Activated CD4-positive, alpha-beta T cell treated with anti-CD3 and anti-CD28 coated beads for 1 hour (primary cell): ENCODE data around the gene AK5.
"Not testable (repeated sequence)": the region's sequence is repeated elsewhere in the genome, so short reads cannot be mapped to it uniquely, and the experiment has no call there.

Experiments used
- DNase-seq: peaks from one replicate; pipeline ENCODE4 v3.0.0-alpha.2; 2020

Gene AK5

GRCh38 chr1:77288275-77288674 is 6.5 kb downstream of the AK5 start:
- no peak for DNase-seq

- no peak for DNase-seq
These were observed 8.8 kb downstream of the AK5 start for GRCh38 chr1:77290576-77290975.

GRCh38 chr1:77292551-77292950 is 10.7 kb downstream of the AK5 start:
- no peak for DNase-seq

GRCh38 chr1:77300566-77300965 is 18.7 kb downstream of the AK5 start:
- DNase-seq: no peak

- DNase-seq: no peak
These were observed 21.6 kb downstream of the AK5 start for GRCh38 chr1:77303387-77303786.

- DNase-seq: no peak
These were observed 27.2 kb downstream of the AK5 start for GRCh38 chr1:77308889-77309621.

GRCh38 chr1:77310924-77311323 is 29.1 kb downstream of the AK5 start:
- no peak for DNase-seq

- DNase-seq: not testable (repeated sequence)
These were observed 30.5 kb downstream of the AK5 start for GRCh38 chr1:77312364-77312763.

GRCh38 chr1:77313491-77313890 is 31.7 kb downstream of the AK5 start:
- no peak for DNase-seq

- DNase-seq: no peak
These were observed 34.2 kb downstream of the AK5 start for GRCh38 chr1:77316006-77316405.

GRCh38 chr1:77316966-77317365 is 35.1 kb downstream of the AK5 start:
- DNase-seq: no peak

- DNase-seq: no peak
These were observed 37.4 kb downstream of the AK5 start for GRCh38 chr1:77319036-77319705.

GRCh38 chr1:77322061-77322900 is 40.5 kb downstream of the AK5 start:
- DNase-seq: no peak

- DNase-seq: no peak
These were observed 51.7 kb downstream of the AK5 start for GRCh38 chr1:77333501-77333900.

GRCh38 chr1:77336729-77337128 is 54.9 kb downstream of the AK5 start:
- DNase-seq: no peak

- DNase-seq: no peak
These were observed 57.5 kb downstream of the AK5 start for GRCh38 chr1:77339326-77339725.

- no peak for DNase-seq
These were observed 59.4 kb downstream of the AK5 start for GRCh38 chr1:77341195-77341594.

GRCh38 chr1:77342745-77343144 is 60.9 kb downstream of the AK5 start:
- DNase-seq: no peak

- DNase-seq: no peak
These were observed 65.8 kb downstream of the AK5 start for GRCh38 chr1:77347646-77348045.

GRCh38 chr1:77348549-77348948 is 66.7 kb downstream of the AK5 start:
- DNase-seq: no peak

GRCh38 chr1:77349275-77349674 is 67.5 kb downstream of the AK5 start:
- DNase-seq: no peak

- DNase-seq: no peak
These were observed 68.4 kb downstream of the AK5 start for GRCh38 chr1:77350012-77350770.

- DNase-seq: no peak
These were observed 72.7 kb downstream of the AK5 start for GRCh38 chr1:77354536-77354935.
